ENCODE measurements around the gene SMOC1.

- TF ChIP-seq TAF1 (IDR thresholded peaks at IDR 0.05; ENCODE audit: borderline replicate concordance, insufficient read depth, low read length) (no peak), SIN3A (IDR thresholded peaks at IDR 0.05; ENCODE audit: borderline replicate concordance, insufficient read depth, low read length) (no peak), POLR2AphosphoS5 (IDR thresholded peaks at IDR 0.05; ENCODE audit: low read depth, low read length) (no peak)
- TF ChIP-seq, protein P1, sequence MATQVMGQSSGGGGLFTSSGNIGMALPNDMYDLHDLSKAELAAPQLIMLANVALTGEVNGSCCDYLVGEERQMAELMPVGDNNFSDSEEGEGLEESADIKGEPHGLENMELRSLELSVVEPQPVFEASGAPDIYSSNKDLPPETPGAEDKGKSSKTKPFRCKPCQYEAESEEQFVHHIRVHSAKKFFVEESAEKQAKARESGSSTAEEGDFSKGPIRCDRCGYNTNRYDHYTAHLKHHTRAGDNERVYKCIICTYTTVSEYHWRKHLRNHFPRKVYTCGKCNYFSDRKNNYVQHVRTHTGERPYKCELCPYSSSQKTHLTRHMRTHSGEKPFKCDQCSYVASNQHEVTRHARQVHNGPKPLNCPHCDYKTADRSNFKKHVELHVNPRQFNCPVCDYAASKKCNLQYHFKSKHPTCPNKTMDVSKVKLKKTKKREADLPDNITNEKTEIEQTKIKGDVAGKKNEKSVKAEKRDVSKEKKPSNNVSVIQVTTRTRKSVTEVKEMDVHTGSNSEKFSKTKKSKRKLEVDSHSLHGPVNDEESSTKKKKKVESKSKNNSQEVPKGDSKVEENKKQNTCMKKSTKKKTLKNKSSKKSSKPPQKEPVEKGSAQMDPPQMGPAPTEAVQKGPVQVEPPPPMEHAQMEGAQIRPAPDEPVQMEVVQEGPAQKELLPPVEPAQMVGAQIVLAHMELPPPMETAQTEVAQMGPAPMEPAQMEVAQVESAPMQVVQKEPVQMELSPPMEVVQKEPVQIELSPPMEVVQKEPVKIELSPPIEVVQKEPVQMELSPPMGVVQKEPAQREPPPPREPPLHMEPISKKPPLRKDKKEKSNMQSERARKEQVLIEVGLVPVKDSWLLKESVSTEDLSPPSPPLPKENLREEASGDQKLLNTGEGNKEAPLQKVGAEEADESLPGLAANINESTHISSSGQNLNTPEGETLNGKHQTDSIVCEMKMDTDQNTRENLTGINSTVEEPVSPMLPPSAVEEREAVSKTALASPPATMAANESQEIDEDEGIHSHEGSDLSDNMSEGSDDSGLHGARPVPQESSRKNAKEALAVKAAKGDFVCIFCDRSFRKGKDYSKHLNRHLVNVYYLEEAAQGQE (IDR thresholded peaks at IDR 0.05; ENCODE audit: insufficient read depth in 1 of 2, low read depth in 2 of 2, low read length in 2 of 2), result no peak
Observed at GRCh38 chr14:69859591-69859990, 19.6 kb upstream of the SMOC1 start.

All from PFSK-1 (cell line).